Subcutaneous preadipocyte (primary cell): ENCODE measurements around the gene PCDHGA3. TPM values are rescaled to one million over a fixed set of nuclear protein-coding genes. Genes with fewer than 3 reads are reported as not detected.

Experiments
- total RNA-seq: library from RNA; depleted of rRNA; stranded (reverse); fragments of >200 nt; gene quantifications from 2 replicates; pipeline ENCODE4 v1.2.3, GENCODE V29; 2012

The PCDHGA3 gene
- total RNA-seq, 1 donor, result 0.73 TPM

Other genes with a start within 250 kb of the PCDHGA3 start
- 0.59 and 1.5 TPM in 2 replicates for gene PCDHB2, start 249.2 kb upstream of the PCDHGA3 start, total RNA-seq
- 0.20 and 0.73 TPM in 2 replicates for gene PCDHB3, start 243.4 kb upstream of the PCDHGA3 start, total RNA-seq
- gene PCDHB4, start 222.0 kb upstream of the PCDHGA3 start, total RNA-seq, result 0.37 TPM in 1 of 2 replicates, not detected in the other
- gene PCDHB5, start 208.6 kb upstream of the PCDHGA3 start, total RNA-seq, result under 0.01 and 0.20 TPM in 2 replicates
- gene PCDHB6, start 193.8 kb upstream of the PCDHGA3 start, total RNA-seq, result under 0.01 TPM in 2 replicates
- gene PCDHB7, start 171.2 kb upstream of the PCDHGA3 start, total RNA-seq, result 0.37 TPM in 1 of 2 replicates, not detected in the other
- under 0.01 TPM in 2 replicates for gene PCDHB8, start 166.0 kb upstream of the PCDHGA3 start, total RNA-seq
- gene PCDHB16, start 161.4 kb upstream of the PCDHGA3 start, total RNA-seq, result 0.20 and 0.37 TPM in 2 replicates
- under 0.01 TPM in 2 replicates for gene PCDHB9, start 156.7 kb upstream of the PCDHGA3 start, total RNA-seq
- gene PCDHB10, start 151.5 kb upstream of the PCDHGA3 start, total RNA-seq, result under 0.01 TPM in 2 replicates
- gene PCDHB11, start 144.2 kb upstream of the PCDHGA3 start, total RNA-seq, result 0.37 TPM in 1 of 2 replicates, not detected in the other
- gene PCDHB12, start 135.1 kb upstream of the PCDHGA3 start, total RNA-seq, result not detected in 2 replicates
- under 0.01 TPM in 2 replicates for gene PCDHB13, start 129.9 kb upstream of the PCDHGA3 start, total RNA-seq
- under 0.01 and 0.20 TPM in 2 replicates for gene PCDHB14, start 120.5 kb upstream of the PCDHGA3 start, total RNA-seq
- gene PCDHB15, start 98.4 kb upstream of the PCDHGA3 start, total RNA-seq, result under 0.01 TPM in 1 of 2 replicates, not detected in the other
- gene SLC25A2, start 39.8 kb upstream of the PCDHGA3 start, total RNA-seq, result 0.37 and 0.39 TPM in 2 replicates
- 33.1 and 40.5 TPM in 2 replicates for gene TAF7, start 23.0 kb upstream of the PCDHGA3 start, total RNA-seq
- 0.37 and 0.59 TPM in 2 replicates for gene PCDHGA1, start 13.3 kb upstream of the PCDHGA3 start, total RNA-seq
- gene PCDHGA2, start 5.1 kb upstream of the PCDHGA3 start, total RNA-seq, result 1.4 and 1.5 TPM in 2 replicates
- 0.73 and 1.2 TPM in 2 replicates for gene PCDHGB1, start 6.3 kb downstream of the PCDHGA3 start, total RNA-seq
- gene PCDHGA4, start 11.2 kb downstream of the PCDHGA3 start, total RNA-seq, result 1.5 and 3.5 TPM in 2 replicates
- 1.1 and 2.0 TPM in 2 replicates for gene PCDHGB2, start 16.2 kb downstream of the PCDHGA3 start, total RNA-seq
- 0.73 and 1.2 TPM in 2 replicates for gene PCDHGA5, start 20.3 kb downstream of the PCDHGA3 start, total RNA-seq
- gene PCDHGB3, start 26.4 kb downstream of the PCDHGA3 start, total RNA-seq, result 2.2 and 2.9 TPM in 2 replicates
- 2.2 and 2.9 TPM in 2 replicates for gene PCDHGA6, start 30.1 kb downstream of the PCDHGA3 start, total RNA-seq
- 1.8 and 2.5 TPM in 2 replicates for gene PCDHGA7, start 38.9 kb downstream of the PCDHGA3 start, total RNA-seq
- gene PCDHGB4, start 43.9 kb downstream of the PCDHGA3 start, total RNA-seq, result 5.9 and 8.8 TPM in 2 replicates
- 1.5 and 1.8 TPM in 2 replicates for gene PCDHGA8, start 48.8 kb downstream of the PCDHGA3 start, total RNA-seq
- 8.8 and 12.1 TPM in 2 replicates for gene PCDHGB5, start 54.1 kb downstream of the PCDHGA3 start, total RNA-seq
- gene PCDHGA9, start 58.9 kb downstream of the PCDHGA3 start, total RNA-seq, result 2.9 and 4.3 TPM in 2 replicates
- gene PCDHGB6, start 64.2 kb downstream of the PCDHGA3 start, total RNA-seq, result 2.5 and 2.6 TPM in 2 replicates
- 6.8 and 7.7 TPM in 2 replicates for gene PCDHGA10, start 69.2 kb downstream of the PCDHGA3 start, total RNA-seq
- gene PCDHGB7, start 73.8 kb downstream of the PCDHGA3 start, total RNA-seq, result 5.9 and 6.6 TPM in 2 replicates
- gene PCDHGA11, start 77.2 kb downstream of the PCDHGA3 start, total RNA-seq, result 11.8 and 13.9 TPM in 2 replicates
- 19.2 and 22.4 TPM in 2 replicates for gene PCDHGA12, start 86.7 kb downstream of the PCDHGA3 start, total RNA-seq
- 50.2 and 61.0 TPM in 2 replicates for gene PCDHGC3, start 132.1 kb downstream of the PCDHGA3 start, total RNA-seq
- 2.2 and 2.7 TPM in 2 replicates for gene PCDHGC4, start 141.2 kb downstream of the PCDHGA3 start, total RNA-seq
- gene PCDHGC5, start 145.3 kb downstream of the PCDHGA3 start, total RNA-seq, result 2.2 and 2.9 TPM in 2 replicates